Activated CD4-positive, alpha-beta memory T cell treated with anti-CD3 and anti-CD28 coated beads for 36 hours (primary cell): ENCODE results near the gene TOLLIP. TPM values are rescaled to one million over a fixed set of nuclear protein-coding genes. Genes with fewer than 3 reads are reported as not detected.

ENCODE experiments used
- CTCF ChIA-PET: fragments of 350-600 bp; sonication (Branson Sonifier 250); formaldehyde crosslinking; loops from one replicate; lab custom pipeline; 2021; ENCODE audit warnings: antibody characterized with exemption, inconsistent platforms; lab: Charles Lee
- POLR2A ChIA-PET: fragments of 350-600 bp; sonication (Branson Sonifier 250); formaldehyde crosslinking; loops from one replicate; lab custom pipeline; 2021; ENCODE audit warnings: antibody characterized with exemption; lab: Charles Lee
- DNase-seq: peaks from one replicate; pipeline ENCODE4 v3.0.0-alpha.2; 2020
- H3K27ac Mint-ChIP-seq: one replicate; pipeline ENCODE4 v1.8.0; 2021; ENCODE audit warnings: mixed read lengths
- H3K27me3 Mint-ChIP-seq: one replicate; pipeline ENCODE4 v1.8.0; 2021; ENCODE audit warnings: mixed read lengths
- H3K36me3 Mint-ChIP-seq: one replicate; pipeline ENCODE4 v1.8.0; 2021; ENCODE audit warnings: mixed read lengths
- H3K4me1 Mint-ChIP-seq: one replicate; pipeline ENCODE4 v1.8.0; 2021; ENCODE audit warnings: low read depth, mixed read lengths
- H3K4me3 Mint-ChIP-seq: one replicate; pipeline ENCODE4 v1.8.0; 2021; ENCODE audit warnings: mild to moderate bottlenecking, mixed read lengths
- H3K9me3 Mint-ChIP-seq: one replicate; pipeline ENCODE4 v1.8.0; 2021; ENCODE audit warnings: mixed read lengths
- intact Hi-C: fragments of 100-400 bp; cut with micrococcal nuclease; formaldehyde crosslinking; loops from one replicate; pipeline ENCODE4 v1.15.1; 2023
- total RNA-seq, 2 experiments: library from RNA; stranded (reverse); gene quantifications; one replicate each; pipeline ENCODE4 v1.2.3, GENCODE V29; 2021

Gene TOLLIP
- total RNA-seq, 2 experiments from 2014 or later, result 30.0 to 32.1 TPM

DNA sequence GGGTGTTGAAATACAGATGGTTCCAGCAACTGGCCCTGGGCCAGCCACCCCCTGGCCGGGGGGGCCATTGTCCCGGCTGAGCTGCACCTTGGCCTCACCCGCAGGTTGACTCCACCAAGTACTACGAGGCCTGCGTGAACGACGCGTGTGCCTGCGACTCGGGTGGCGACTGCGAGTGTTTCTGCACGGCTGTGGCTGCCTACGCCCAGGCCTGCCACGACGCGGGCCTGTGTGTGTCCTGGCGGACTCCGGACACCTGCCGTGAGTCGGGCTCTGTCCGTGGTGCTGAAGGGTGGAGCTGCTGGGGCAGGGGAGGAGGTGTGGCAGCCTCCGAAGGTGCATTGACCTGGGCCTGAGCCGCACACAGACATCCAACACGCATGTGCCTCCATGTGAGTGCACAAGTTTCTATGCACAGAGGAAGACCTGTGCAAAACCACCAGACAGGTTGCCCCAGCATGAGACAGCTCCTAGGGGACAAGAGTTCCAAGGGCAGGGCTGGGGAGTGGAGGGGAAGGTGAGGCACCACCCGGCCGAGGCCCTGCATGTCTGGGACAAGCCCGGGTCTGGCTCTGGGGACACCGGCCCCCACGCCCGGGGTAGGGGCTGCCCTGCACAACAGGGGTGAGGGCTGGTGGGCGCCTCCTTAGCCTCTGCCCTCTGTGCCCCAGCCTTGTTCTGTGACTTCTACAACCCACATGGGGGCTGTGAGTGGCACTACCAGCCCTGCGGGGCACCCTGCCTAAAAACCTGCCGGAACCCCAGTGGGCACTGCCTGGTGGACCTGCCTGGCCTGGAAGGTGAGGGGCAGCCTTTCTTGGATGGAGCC lies 70.5 kb downstream of the TOLLIP start:
- POLR2A ChIA-PET, result no interaction called here
- intact Hi-C loops, result no loop called here

DNA sequence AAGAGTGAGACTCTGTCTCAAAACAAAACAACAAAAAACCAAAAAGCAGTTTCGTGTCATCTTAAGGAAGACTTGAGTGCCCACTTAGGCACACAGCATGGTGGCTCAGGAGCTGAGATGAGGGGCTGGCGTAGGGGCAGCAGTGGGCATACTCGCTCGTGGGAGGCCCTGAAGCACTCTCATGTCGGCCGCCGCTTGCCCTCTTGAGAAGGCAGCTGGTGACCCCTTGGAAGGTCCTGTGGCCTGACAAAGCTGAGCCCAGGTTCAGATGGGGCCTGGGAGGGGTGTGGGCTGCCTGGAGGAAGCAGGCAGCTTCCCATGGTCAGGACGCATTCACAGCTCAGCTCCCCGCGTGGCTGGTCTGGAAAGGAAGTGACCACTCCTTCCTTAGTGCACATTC lies 71.6 kb downstream of the TOLLIP start:
- no peaks in the 10 kb centered on the region for H3K4me1 Mint-ChIP-seq
- no peak overlapping the region for H3K27ac Mint-ChIP-seq
- no peak overlapping the region for H3K4me3 Mint-ChIP-seq
- DNase-seq, result no peak
- no peaks in the 10 kb centered on the region for H3K27me3 Mint-ChIP-seq
- intact Hi-C loops, result no loop called here
- H3K9me3 Mint-ChIP-seq, result no peaks in the 10 kb centered on the region
- ChIA-PET CTCF (no interaction called here), POLR2A (no interaction called here)
- H3K36me3 Mint-ChIP-seq, result no peaks in the 10 kb centered on the region

More for the DNA sequence above, 70.5 kb downstream of the TOLLIP start:
- Mint-ChIP-seq H3K27ac (no peak overlapping the region), H3K9me3 (no peaks in the 10 kb centered on the region), H3K27me3 (no peaks in the 10 kb centered on the region), H3K4me3 (no peak overlapping the region), H3K36me3 (no peaks in the 10 kb centered on the region), H3K4me1 (no peaks in the 10 kb centered on the region)
- no peak for DNase-seq
- CTCF ChIA-PET, result no interaction called here

DNA sequence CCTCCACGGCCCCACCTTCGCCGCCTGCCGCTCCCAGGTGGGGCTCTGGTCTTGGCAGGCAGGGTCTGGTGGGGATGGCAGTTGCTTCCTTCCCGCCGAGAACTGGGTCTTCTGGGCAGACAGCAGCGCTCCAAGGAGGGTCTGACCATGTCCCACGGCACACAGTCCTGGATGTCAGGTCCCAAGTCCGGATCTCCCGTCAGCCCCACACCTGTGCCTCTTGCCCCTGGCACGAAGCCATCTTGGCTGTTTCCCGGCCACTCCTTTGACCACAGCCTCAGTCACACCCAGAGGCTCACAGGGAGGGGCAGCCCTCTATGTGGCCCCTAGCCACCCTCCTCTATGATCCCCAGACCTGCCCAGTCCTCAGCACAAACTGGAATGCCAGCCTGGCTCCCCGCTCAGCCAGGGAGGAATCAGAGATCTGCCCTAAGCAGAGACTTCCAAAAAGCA lies 72.3 kb downstream of the TOLLIP start:
- intact Hi-C loops, result no loop called here

DNA sequence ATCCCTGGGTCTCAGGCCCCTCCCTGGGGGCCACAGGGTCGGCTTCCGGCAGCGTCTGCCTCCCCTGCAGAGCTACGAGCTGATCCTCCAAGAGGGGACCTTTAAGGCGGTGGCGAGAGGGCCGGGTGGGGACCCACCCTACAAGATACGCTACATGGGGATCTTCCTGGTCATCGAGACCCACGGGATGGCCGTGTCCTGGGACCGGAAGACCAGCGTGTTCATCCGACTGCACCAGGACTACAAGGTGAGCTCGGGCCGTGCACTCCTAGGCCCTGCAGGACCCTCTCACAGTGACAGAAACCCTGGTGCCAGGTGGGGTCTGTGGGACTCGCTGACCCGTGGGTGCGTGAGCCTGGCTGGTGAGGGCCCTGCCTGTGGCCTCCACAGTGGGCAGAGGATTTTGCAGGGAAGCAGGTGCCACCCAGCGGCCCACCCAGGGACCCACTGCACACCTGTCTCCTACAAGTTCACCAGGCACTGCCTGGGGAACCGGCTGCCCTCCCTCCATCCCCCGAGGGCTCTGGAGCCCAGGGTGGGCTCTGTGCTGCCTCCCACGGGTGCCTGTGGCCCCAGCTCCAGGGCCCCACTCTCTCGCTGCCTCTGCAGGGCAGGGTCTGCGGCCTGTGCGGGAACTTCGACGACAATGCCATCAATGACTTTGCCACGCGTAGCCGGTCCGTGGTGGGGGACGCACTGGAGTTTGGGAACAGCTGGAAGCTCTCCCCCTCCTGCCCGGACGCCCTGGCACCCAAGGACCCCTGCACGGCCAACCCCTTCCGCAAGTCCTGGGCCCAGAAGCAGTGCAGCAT lies 72.9 kb downstream of the TOLLIP start:
- Mint-ChIP-seq H3K4me1 (no peaks in the 10 kb centered on the region), H3K27me3 (no peaks in the 10 kb centered on the region), H3K36me3 (no peaks in the 10 kb centered on the region), H3K4me3 (no peak overlapping the region), H3K27ac (no peak overlapping the region), H3K9me3 (no peaks in the 10 kb centered on the region)
- POLR2A ChIA-PET, result interaction anchor here (0.6 kb wide), 1 partner anchor 75 kb away, joined by 3 read pairs; no protein-coding TSS in a partner anchor
- intact Hi-C loops, result no loop called here
- CTCF ChIA-PET, result no interaction called here
- no peak for DNase-seq

More for the DNA sequence above, 72.3 kb downstream of the TOLLIP start:
- Mint-ChIP-seq H3K9me3 (no peaks in the 10 kb centered on the region), H3K4me3 (no peak overlapping the region), H3K27me3 (no peaks in the 10 kb centered on the region), H3K27ac (no peak overlapping the region), H3K4me1 (no peaks in the 10 kb centered on the region), H3K36me3 (no peaks in the 10 kb centered on the region)
- DNase-seq, result no peak
- ChIA-PET CTCF (no interaction called here), POLR2A (no interaction called here)

DNA sequence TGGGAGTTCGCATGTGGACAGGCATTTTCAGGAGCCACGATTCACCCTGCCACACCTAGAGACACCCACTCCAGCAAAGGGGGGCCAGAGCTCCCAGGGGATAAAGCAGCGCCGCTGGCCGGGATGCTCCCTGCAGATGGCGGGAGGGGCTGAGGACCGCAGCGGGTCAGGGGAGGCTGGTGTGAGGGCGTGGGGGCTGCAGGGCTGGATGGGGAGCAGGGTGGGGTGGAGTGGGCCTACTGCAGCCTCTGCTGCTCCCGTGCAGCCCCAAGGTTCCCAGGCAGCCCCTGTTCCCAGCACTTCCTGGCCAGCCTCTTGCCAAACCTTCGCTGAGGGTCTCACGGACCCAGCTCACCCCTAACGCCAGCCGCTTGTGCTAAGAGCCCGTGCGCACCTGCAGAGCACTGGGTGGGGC lies 73.5 kb downstream of the TOLLIP start:
- no peak overlapping the region for H3K27ac Mint-ChIP-seq
- ChIA-PET POLR2A (interaction anchor here (0.6 kb wide), 1 partner anchor 74 kb away, joined by 3 read pairs; no protein-coding TSS in a partner anchor), CTCF (no interaction called here)
- H3K27me3 Mint-ChIP-seq, result no peaks in the 10 kb centered on the region
- no peaks in the 10 kb centered on the region for H3K9me3 Mint-ChIP-seq
- DNase-seq, result no peak
- no peaks in the 10 kb centered on the region for H3K4me1 Mint-ChIP-seq
- intact Hi-C loops, result no loop called here
- H3K36me3 Mint-ChIP-seq, result no peaks in the 10 kb centered on the region
- H3K4me3 Mint-ChIP-seq, result no peak overlapping the region

DNA sequence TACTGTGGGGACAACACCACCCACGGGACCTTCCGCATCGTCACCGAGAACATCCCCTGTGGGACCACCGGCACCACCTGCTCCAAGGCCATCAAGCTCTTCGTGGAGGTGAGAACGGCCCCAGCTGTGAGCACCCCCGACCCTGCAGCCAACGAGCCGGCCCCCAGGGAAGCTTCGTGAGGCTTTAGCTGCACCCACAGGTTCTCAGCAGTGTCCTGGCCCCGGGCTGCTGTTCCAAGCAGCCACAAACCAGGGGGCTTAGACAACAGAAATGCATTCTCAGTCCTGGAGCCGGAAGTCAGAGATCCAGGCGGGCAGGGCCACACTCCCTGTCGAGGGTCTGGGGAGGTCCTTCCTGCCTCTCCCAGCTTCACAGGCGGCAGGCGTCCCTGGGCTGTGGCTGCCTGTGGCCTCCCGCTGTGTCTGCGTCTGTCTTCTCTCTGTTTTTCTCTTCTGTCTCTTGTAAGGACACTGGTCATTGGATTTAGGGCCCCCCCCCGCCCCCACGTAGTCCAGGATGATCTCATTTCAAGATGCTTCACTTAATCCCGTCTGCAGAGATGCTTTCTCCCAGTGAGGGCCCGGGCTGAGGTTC lies 74.0 kb downstream of the TOLLIP start:
- Mint-ChIP-seq H3K9me3 (no peaks in the 10 kb centered on the region), H3K4me3 (no peak overlapping the region), H3K4me1 (no peaks in the 10 kb centered on the region), H3K27me3 (no peaks in the 10 kb centered on the region), H3K36me3 (no peaks in the 10 kb centered on the region), H3K27ac (no peak overlapping the region)
- CTCF ChIA-PET, result no interaction called here
- no peak for DNase-seq
- POLR2A ChIA-PET, result interaction anchor here (0.6 kb wide), 1 partner anchor 74 kb away, joined by 3 read pairs; no protein-coding TSS in a partner anchor
- intact Hi-C loops, result no loop called here

DNA sequence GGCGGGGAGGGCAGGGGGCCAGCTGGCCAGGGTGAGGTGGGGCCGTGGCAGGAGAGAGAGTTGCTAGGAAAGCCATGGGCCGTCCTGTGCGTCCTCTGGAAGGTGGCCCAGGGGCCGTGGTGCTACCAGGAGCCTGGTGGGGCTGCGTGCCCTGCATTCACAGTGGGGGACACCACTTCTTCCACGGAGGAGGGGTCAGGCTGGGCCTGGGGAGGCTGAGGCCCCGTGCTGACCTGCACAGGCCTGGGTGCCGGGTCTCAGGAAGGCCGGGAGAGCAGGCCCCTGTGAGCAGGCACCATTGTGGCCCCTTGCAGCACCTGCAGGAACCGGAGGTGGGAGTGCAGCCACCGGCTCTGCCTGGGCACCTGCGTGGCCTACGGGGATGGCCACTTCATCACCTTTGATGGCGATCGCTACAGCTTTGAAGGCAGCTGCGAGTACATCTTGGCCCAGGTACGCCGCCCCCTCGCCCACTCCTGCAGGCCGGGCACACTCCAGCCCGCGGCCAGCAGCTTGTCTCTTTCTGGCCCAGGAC lies 74.6 kb downstream of the TOLLIP start:
- intact Hi-C loops, result no loop called here
- H3K4me3 Mint-ChIP-seq, result no peak overlapping the region
- no peaks in the 10 kb centered on the region for H3K9me3 Mint-ChIP-seq
- H3K27ac Mint-ChIP-seq, result no peak overlapping the region
- no peaks in the 10 kb centered on the region for H3K4me1 Mint-ChIP-seq
- POLR2A ChIA-PET, result no interaction called here
- no peaks in the 10 kb centered on the region for H3K36me3 Mint-ChIP-seq
- CTCF ChIA-PET, result no interaction called here
- no peaks in the 10 kb centered on the region for H3K27me3 Mint-ChIP-seq
- no peak for DNase-seq

DNA sequence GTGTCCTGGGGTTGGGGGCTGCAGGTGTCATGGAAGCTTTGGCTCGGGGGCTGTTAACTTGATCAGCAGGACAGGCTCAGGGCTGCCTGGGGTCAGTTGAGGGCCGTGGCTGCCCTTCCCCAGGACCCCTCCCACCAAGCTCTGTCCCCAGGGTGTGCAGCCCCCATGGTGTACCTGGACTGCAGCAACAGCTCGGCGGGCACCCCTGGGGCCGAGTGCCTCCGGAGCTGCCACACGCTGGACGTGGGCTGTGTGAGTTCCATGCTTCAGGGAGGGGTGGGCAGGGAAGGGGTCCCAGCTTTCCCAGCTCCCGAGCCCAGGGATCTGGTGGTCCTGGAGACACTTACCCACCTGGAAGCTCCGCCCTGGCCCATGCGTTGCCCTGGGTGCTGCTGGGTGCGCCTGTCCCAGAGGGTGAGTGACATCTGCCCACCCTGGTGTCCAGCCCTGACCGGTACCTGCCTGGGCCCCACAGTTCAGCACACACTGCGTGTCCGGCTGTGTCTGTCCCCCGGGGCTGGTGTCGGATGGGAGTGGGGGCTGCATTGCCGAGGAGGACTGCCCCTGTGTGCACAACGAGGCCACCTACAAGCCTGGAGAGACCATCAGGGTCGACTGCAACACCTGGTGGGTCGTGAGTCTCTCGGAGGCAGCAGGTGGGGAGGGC lies 75.2 kb downstream of the TOLLIP start:
- DNase-seq, result no peak
- ChIA-PET POLR2A (no interaction called here), CTCF (no interaction called here)
- no peak overlapping the region for H3K27ac Mint-ChIP-seq
- no peaks in the 10 kb centered on the region for H3K4me1 Mint-ChIP-seq
- H3K9me3 Mint-ChIP-seq, result no peaks in the 10 kb centered on the region
- intact Hi-C loops, result no loop called here
- H3K4me3 Mint-ChIP-seq, result no peak overlapping the region
- H3K36me3 Mint-ChIP-seq, result no peaks in the 10 kb centered on the region
- no peaks in the 10 kb centered on the region for H3K27me3 Mint-ChIP-seq

DNA sequence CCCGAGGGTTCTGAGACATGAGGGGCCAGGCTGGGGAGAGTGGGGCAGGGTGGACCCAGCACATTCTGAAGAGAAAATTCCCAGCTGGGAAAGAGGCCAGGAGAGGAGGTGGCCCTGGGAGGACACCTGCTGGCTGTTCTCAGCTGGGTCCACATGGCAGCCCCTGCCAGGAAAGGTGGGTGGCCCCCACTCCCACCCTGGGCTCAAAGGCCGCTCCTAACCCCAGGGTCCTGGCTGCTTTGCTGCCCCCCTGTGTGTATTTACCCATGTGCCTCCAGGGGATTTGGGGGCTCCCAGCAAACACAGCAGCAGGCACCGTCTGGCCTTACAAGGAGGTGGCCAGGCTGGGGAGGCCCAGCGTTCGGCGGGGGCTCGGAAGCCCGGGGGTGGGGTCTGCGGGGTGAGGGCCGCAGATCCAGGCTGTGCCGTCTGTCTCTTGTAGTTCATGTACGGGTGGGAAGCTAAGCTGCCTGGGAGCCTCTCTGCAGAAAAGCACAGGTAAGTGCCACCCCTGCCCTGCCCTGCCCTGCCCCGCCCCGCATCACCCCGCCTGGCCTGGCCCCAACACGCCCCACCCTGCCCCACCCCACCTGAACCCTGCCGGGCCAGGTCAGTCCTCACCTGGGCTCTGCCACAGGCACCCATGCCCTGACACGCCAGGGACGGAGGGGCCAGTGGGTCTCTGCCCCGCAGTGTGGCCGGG lies 75.9 kb downstream of the TOLLIP start:
- Mint-ChIP-seq H3K4me1 (no peaks in the 10 kb centered on the region), H3K4me3 (no peak overlapping the region), H3K27me3 (no peaks in the 10 kb centered on the region), H3K36me3 (no peaks in the 10 kb centered on the region), H3K27ac (no peak overlapping the region), H3K9me3 (no peaks in the 10 kb centered on the region)
- ChIA-PET POLR2A (no interaction called here), CTCF (no interaction called here)
- DNase-seq, result no peak
- intact Hi-C loops, result no loop called here

DNA sequence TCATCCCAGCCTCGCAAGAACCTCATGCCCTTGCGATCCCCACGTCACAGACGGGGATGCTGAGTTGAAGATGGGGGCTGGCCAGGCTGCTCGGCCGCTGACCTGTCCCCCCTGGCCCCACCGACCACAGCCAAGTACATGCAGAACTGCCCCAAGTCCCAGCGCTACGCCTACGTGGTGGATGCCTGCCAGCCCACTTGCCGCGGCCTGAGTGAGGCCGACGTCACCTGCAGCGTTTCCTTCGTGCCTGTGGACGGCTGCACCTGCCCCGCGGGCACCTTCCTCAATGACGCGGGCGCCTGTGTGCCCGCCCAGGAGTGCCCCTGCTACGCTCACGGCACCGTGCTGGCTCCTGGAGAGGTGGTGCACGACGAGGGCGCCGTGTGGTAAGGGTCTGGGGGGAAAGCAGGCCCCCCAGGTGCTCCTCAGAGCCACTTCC lies 76.5 kb downstream of the TOLLIP start:
- Mint-ChIP-seq H3K9me3 (no peaks in the 10 kb centered on the region), H3K36me3 (no peaks in the 10 kb centered on the region), H3K4me3 (no peak overlapping the region), H3K27me3 (no peaks in the 10 kb centered on the region), H3K27ac (no peak overlapping the region), H3K4me1 (no peaks in the 10 kb centered on the region)
- DNase-seq, result no peak
- ChIA-PET POLR2A (no interaction called here), CTCF (no interaction called here)
- intact Hi-C loops, result no loop called here
